Measurements from ENCODE around the gene GPHB5. TPM values are rescaled to one million over a fixed set of nuclear protein-coding genes. Genes with fewer than 3 reads are reported as not detected.
A peak's percentile ranks its signal among the peaks of the same experiment; 100 is the strongest.
"Not testable (repeated sequence)": the region's sequence is repeated elsewhere in the genome, so short reads cannot be mapped to it uniquely, and the experiment has no call there.

The GPHB5 gene
- total RNA-seq, 1 donor, result not detected

- Histone ChIP-seq H3K4me1 (ENCODE audit: insufficient read depth, low read length) (no peaks in the 10 kb centered on the region), H3K9me3 (ENCODE audit: low read depth, low read length) (no peaks in the 10 kb centered on the region), H3K36me3 (ENCODE audit: insufficient read depth, low read length) (no peaks in the 10 kb centered on the region), H3K27ac (ENCODE audit: low read depth, low read length) (no peak overlapping the region), H3K27me3 (ENCODE audit: insufficient read depth, low read length) (no peaks in the 10 kb centered on the region), H4K20me1 (ENCODE audit: insufficient read depth, low read length) (no peaks in the 10 kb centered on the region), H3K4me2 (ENCODE audit: insufficient read depth, low read length) (no peak overlapping the region), H3K79me2 (ENCODE audit: insufficient read depth, low read length) (no peaks in the 10 kb centered on the region), H3K4me3 (ENCODE audit: insufficient read depth, low read length) (no peak overlapping the region), H2AFZ (ENCODE audit: low read length) (no peak overlapping the region)
- TF ChIP-seq, protein P1, sequence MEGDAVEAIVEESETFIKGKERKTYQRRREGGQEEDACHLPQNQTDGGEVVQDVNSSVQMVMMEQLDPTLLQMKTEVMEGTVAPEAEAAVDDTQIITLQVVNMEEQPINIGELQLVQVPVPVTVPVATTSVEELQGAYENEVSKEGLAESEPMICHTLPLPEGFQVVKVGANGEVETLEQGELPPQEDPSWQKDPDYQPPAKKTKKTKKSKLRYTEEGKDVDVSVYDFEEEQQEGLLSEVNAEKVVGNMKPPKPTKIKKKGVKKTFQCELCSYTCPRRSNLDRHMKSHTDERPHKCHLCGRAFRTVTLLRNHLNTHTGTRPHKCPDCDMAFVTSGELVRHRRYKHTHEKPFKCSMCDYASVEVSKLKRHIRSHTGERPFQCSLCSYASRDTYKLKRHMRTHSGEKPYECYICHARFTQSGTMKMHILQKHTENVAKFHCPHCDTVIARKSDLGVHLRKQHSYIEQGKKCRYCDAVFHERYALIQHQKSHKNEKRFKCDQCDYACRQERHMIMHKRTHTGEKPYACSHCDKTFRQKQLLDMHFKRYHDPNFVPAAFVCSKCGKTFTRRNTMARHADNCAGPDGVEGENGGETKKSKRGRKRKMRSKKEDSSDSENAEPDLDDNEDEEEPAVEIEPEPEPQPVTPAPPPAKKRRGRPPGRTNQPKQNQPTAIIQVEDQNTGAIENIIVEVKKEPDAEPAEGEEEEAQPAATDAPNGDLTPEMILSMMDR (IDR thresholded peaks at IDR 0.05; ENCODE audit: extremely low read depth, low read depth, low read length), result no peak
- DNase-seq (ENCODE audit: insufficient read length, low spot score, missing footprints), result no peak
These were observed 3.7 kb upstream of the GPHB5 start for GRCh38 chr14:63322472-63322871.

DNA sequence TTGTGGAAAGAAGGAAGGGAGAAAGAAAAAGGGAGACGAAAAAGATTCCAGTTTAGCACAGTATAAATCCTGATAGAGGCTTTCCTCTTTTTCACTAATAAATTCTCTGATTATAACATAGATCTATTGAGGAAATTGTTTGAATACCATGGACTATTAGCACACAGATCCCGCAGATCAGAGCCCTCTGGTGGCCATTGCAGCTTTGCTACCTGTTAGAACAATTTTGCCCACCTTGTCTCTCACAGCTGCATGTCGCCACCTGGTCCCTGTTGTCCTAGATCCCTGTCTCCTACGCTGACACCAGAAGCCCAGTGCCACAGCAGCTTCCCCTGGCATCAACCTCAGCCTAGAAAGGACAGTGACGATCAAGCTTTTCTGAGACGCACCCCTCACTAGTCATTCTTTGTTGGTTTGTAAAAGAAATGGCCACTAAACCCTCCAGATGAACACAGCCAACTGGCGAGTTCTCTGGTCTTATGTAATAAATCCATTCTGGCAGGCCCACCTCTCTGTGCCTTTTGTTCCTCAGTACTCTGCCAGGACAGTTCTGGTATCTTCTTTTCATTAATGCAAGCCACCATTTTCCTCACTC, 9.9 kb downstream of the GPHB5 start:
- DNase-seq (ENCODE audit: insufficient read length, low spot score, missing footprints), result no peak
- Histone ChIP-seq H2AFZ (ENCODE audit: low read length) (no peak overlapping the region), H3K4me2 (ENCODE audit: insufficient read depth, low read length) (no peak overlapping the region), H4K20me1 (ENCODE audit: insufficient read depth, low read length) (no peaks in the 10 kb centered on the region), H3K4me3 (ENCODE audit: insufficient read depth, low read length) (no peak overlapping the region), H3K79me2 (ENCODE audit: insufficient read depth, low read length) (no peaks in the 10 kb centered on the region), H3K36me3 (ENCODE audit: insufficient read depth, low read length) (no peaks in the 10 kb centered on the region), H3K9me3 (ENCODE audit: low read depth, low read length) (no peaks in the 10 kb centered on the region), H3K27ac (ENCODE audit: low read depth, low read length) (no peak overlapping the region), H3K4me1 (ENCODE audit: insufficient read depth, low read length) (no peaks in the 10 kb centered on the region), H3K27me3 (ENCODE audit: insufficient read depth, low read length) (no peaks in the 10 kb centered on the region)
- TF ChIP-seq, protein P1 (IDR thresholded peaks at IDR 0.05; ENCODE audit: extremely low read depth, low read depth, low read length), result peak; percentile 53

- H3K79me2 ChIP-seq (ENCODE audit: insufficient read depth, low read length); H2AFZ ChIP-seq (ENCODE audit: low read length); H3K4me3 ChIP-seq (ENCODE audit: insufficient read depth, low read length); H3K27me3 ChIP-seq (ENCODE audit: insufficient read depth, low read length); H3K9me3 ChIP-seq (ENCODE audit: low read depth, low read length); DNase-seq (ENCODE audit: insufficient read length, low spot score, missing footprints); H3K4me2 ChIP-seq (ENCODE audit: insufficient read depth, low read length); H3K36me3 ChIP-seq (ENCODE audit: insufficient read depth, low read length); H3K27ac ChIP-seq (ENCODE audit: low read depth, low read length); H4K20me1 ChIP-seq (ENCODE audit: insufficient read depth, low read length); H3K4me1 ChIP-seq (ENCODE audit: insufficient read depth, low read length): not testable (repeated sequence)
These were observed 14.3 kb downstream of the GPHB5 start for GRCh38 chr14:63304429-63304828.

DNA sequence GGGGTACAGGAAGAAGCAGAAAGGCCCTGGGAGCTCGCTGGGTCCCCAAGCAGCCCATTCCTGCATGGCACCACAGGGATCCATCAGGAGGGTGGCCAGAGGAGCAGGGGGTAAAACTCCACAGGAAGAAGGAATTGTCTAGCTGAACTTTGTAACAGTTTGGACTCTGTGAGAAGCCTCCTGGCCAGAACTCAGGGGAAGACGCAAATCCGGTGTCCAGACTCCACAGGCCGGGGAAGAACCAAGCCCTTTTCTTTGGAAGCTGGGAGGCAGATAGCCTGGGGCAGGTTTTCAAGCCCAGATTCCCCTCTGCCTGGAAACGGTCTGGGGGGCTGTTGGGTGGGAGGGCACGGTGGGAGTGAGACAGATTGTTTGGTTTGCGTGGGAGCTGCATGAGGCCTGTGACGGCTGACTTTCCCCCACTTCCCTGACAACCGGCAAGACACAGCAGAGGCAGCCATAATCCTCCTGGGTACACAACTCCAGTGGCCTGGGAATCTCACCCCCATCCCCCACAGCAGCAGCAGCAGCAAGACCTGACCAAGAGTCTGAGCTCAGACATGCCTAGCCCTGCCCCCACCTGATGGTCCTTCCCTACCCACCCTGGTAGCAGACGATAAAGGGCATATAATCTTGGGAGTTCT, 16.7 kb downstream of the GPHB5 start:
- H2AFZ ChIP-seq (ENCODE audit: low read length), result no peak overlapping the region
- no peaks in the 10 kb centered on the region for H3K9me3 ChIP-seq (ENCODE audit: low read depth, low read length)
- H4K20me1 ChIP-seq (ENCODE audit: insufficient read depth, low read length), result no peaks in the 10 kb centered on the region
- H3K36me3 ChIP-seq (ENCODE audit: insufficient read depth, low read length), result no peaks in the 10 kb centered on the region
- TF ChIP-seq, protein P1 (IDR thresholded peaks at IDR 0.05; ENCODE audit: extremely low read depth, low read depth, low read length), result no peak
- H3K4me2 ChIP-seq (ENCODE audit: insufficient read depth, low read length), result no peak overlapping the region
- DNase-seq (ENCODE audit: insufficient read length, low spot score, missing footprints), result no peak
- peaks cover 3% of the 10 kb centered on the region for H3K27me3 ChIP-seq (ENCODE audit: insufficient read depth, low read length)
- H3K79me2 ChIP-seq (ENCODE audit: insufficient read depth, low read length), result no peaks in the 10 kb centered on the region
- no peak overlapping the region for H3K4me3 ChIP-seq (ENCODE audit: insufficient read depth, low read length)
- no peak overlapping the region for H3K27ac ChIP-seq (ENCODE audit: low read depth, low read length)
- no peaks in the 10 kb centered on the region for H3K4me1 ChIP-seq (ENCODE audit: insufficient read depth, low read length)
